GM12878 (cell line): ENCODE measurements around the gene BNIP2.

ENCODE experiments used
- CHD2 ChIP-seq: IDR thresholded peaks from 2 replicates; pipeline ENCODE4 v1.6.1; 2011; ENCODE audit warnings: low read depth, low read length, improper control_type of control experiment, borderline replicate concordance
- IKZF1 ChIP-seq: fragments of 450-650 bp; conservative IDR thresholded peaks from 2 replicates; pipeline ENCODE4 v1.6.1; 2017; ENCODE audit warnings: antibody characterized with exemption, mild to moderate bottlenecking
- LARP7 ChIP-seq: fragments of 450-650 bp; IDR thresholded peaks from 2 replicates; pipeline ENCODE4 v1.6.1; 2017; ENCODE audit warnings: mild to moderate bottlenecking
- MYC ChIP-seq: IDR thresholded peaks from 2 replicates; pipeline ENCODE4 v1.6.1; 2011; ENCODE audit warnings: mild to moderate bottlenecking, low read length, moderate library complexity, inconsistent platforms; ENCODE audit not compliant: insufficient read depth, insufficient replicate concordance, insufficient read length, severe bottlenecking
- POLR2A ChIP-seq: IDR thresholded peaks from 2 replicates; pipeline ENCODE4 v1.6.1; 2011; ENCODE audit warnings: low read depth, mild to moderate bottlenecking, low read length
- POLR2AphosphoS5 ChIP-seq: IDR thresholded peaks from 2 replicates; pipeline ENCODE4 v1.6.1; 2011; ENCODE audit warnings: mild to moderate bottlenecking, low read length, inconsistent platforms
- RAD21 ChIP-seq: IDR thresholded peaks from 2 replicates; pipeline ENCODE4 v1.6.1; 2011; ENCODE audit warnings: mild to moderate bottlenecking, low read depth, low read length, moderate library complexity; ENCODE audit not compliant: insufficient read depth
- ZNF24 ChIP-seq: fragments of 450-650 bp; IDR thresholded peaks from 2 replicates; pipeline ENCODE4 v1.6.1; 2017; ENCODE audit warnings: antibody characterized with exemption, mild to moderate bottlenecking
- TF ChIP-seq, protein P1 (sequence below): IDR thresholded peaks from 2 replicates; pipeline ENCODE4 v1.6.1; 2012; ENCODE audit warnings: mild to moderate bottlenecking, low read depth, low read length

DNA sequence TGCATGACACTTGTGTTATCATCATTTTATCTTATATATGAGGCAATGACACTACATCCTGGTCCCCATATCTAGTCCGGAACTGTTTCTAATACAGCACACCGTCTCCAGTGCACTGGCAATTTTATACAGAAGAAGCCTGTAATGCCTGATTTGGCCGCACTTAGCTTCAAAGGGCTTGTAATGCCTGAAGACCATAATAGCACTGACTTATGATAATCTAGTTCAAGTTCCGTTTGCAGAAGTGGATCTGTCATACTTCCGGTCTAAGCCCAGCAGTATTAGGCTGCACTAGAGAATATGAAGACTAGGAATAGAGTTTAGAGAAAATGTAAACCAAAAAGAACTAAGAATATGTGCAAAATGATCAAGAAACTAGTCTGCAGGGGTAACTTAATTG is 1.3 kb downstream of the BNIP2 start:
- TF ChIP-seq MYC = no peak
- no peak for TF ChIP-seq RAD21
- TF ChIP-seq LARP7 = no peak
- TF ChIP-seq IKZF1 = no peak
- TF ChIP-seq CHD2 = no peak
- TF ChIP-seq POLR2AphosphoS5 = no peak
- TF ChIP-seq POLR2A = no peak
- TF ChIP-seq, protein P1, sequence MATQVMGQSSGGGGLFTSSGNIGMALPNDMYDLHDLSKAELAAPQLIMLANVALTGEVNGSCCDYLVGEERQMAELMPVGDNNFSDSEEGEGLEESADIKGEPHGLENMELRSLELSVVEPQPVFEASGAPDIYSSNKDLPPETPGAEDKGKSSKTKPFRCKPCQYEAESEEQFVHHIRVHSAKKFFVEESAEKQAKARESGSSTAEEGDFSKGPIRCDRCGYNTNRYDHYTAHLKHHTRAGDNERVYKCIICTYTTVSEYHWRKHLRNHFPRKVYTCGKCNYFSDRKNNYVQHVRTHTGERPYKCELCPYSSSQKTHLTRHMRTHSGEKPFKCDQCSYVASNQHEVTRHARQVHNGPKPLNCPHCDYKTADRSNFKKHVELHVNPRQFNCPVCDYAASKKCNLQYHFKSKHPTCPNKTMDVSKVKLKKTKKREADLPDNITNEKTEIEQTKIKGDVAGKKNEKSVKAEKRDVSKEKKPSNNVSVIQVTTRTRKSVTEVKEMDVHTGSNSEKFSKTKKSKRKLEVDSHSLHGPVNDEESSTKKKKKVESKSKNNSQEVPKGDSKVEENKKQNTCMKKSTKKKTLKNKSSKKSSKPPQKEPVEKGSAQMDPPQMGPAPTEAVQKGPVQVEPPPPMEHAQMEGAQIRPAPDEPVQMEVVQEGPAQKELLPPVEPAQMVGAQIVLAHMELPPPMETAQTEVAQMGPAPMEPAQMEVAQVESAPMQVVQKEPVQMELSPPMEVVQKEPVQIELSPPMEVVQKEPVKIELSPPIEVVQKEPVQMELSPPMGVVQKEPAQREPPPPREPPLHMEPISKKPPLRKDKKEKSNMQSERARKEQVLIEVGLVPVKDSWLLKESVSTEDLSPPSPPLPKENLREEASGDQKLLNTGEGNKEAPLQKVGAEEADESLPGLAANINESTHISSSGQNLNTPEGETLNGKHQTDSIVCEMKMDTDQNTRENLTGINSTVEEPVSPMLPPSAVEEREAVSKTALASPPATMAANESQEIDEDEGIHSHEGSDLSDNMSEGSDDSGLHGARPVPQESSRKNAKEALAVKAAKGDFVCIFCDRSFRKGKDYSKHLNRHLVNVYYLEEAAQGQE = no peak
- TF ChIP-seq ZNF24 = no peak
